Activated CD4-positive, alpha-beta T cell treated with anti-CD3 and anti-CD28 coated beads, Interleukin-2, amount 10 ng/mL, durations not matched to agents 7 days and 5 days (primary cell): ENCODE data around the gene ADCY5. TPM values are rescaled to one million over a fixed set of nuclear protein-coding genes. Genes with fewer than 3 reads are reported as not detected.
"Not testable (repeated sequence)": the region's sequence is repeated elsewhere in the genome, so short reads cannot be mapped to it uniquely, and the experiment has no call there.

ENCODE experiments used
- CTCF ChIA-PET: fragments of 350-600 bp; sonication (Branson Sonifier 250); formaldehyde crosslinking; loops from one replicate; lab custom pipeline; 2021; ENCODE audit warnings: antibody characterized with exemption; lab: Charles Lee
- POLR2A ChIA-PET: fragments of 350-600 bp; sonication (Branson Sonifier 250); formaldehyde crosslinking; loops from one replicate; lab custom pipeline; 2021; ENCODE audit warnings: antibody characterized with exemption; lab: Charles Lee
- DNase-seq: peaks from one replicate; pipeline ENCODE4 v3.0.0-alpha.2; 2020
- H3K27ac Mint-ChIP-seq: one replicate; pipeline ENCODE4 v1.8.0; 2021; ENCODE audit warnings: mild to moderate bottlenecking, moderate library complexity, mixed read lengths
- H3K27me3 Mint-ChIP-seq: one replicate; pipeline ENCODE4 v1.8.0; 2021; ENCODE audit warnings: mixed read lengths
- H3K36me3 Mint-ChIP-seq: one replicate; pipeline ENCODE4 v1.8.0; 2021; ENCODE audit warnings: low read depth, mixed read lengths
- H3K4me1 Mint-ChIP-seq: one replicate; pipeline ENCODE4 v1.8.0; 2021; ENCODE audit warnings: mixed read lengths
- H3K4me3 Mint-ChIP-seq: one replicate; pipeline ENCODE4 v1.8.0; 2021; ENCODE audit warnings: mild to moderate bottlenecking, moderate library complexity, mixed read lengths
- H3K9me3 Mint-ChIP-seq: one replicate; pipeline ENCODE4 v1.8.0; 2021; ENCODE audit warnings: mixed read lengths
- total RNA-seq, 2 experiments: library from RNA; stranded (reverse); gene quantifications; one replicate each; pipeline ENCODE4 v1.2.3, GENCODE V29; 2021

Gene ADCY5
- total RNA-seq, 2 experiments from 2014 or later, result not detected

GRCh38 chr3:123246866-123247265 lies 202.0 kb downstream of the ADCY5 start:
- peaks cover 12% of the 10 kb centered on the region for H3K4me1 Mint-ChIP-seq
- H3K27me3 Mint-ChIP-seq, result no peaks in the 10 kb centered on the region
- H3K36me3 Mint-ChIP-seq, result peaks cover 29% of the 10 kb centered on the region
- no peak for DNase-seq
- ChIA-PET CTCF (interaction anchor here (1.1 to 1.3 kb wide), 2 partner anchors 15 to 174 kb away, joined by 3 to 4 read pairs; no protein-coding TSS in a partner anchor), POLR2A (interaction anchor here (0.6 kb wide), 1 partner anchor 483 kb away, joined by 3 read pairs; no protein-coding TSS in a partner anchor)
- no peaks in the 10 kb centered on the region for H3K9me3 Mint-ChIP-seq
- no peak overlapping the region for H3K4me3 Mint-ChIP-seq
- H3K27ac Mint-ChIP-seq, result no peak overlapping the region

GRCh38 chr3:123244128-123244527 lies 204.8 kb downstream of the ADCY5 start:
- ChIA-PET POLR2A (no interaction called here), CTCF (no interaction called here)
- peak; percentile 36 for DNase-seq
- peaks cover 48% of the 10 kb centered on the region for H3K36me3 Mint-ChIP-seq
- peaks cover 22% of the 10 kb centered on the region for H3K4me1 Mint-ChIP-seq
- no peak overlapping the region for H3K27ac Mint-ChIP-seq
- H3K9me3 Mint-ChIP-seq, result peaks cover 6% of the 10 kb centered on the region
- no peaks in the 10 kb centered on the region for H3K27me3 Mint-ChIP-seq
- no peak overlapping the region for H3K4me3 Mint-ChIP-seq

GRCh38 chr3:123239756-123240155 lies 209.1 kb downstream of the ADCY5 start:
- Mint-ChIP-seq H3K27me3 (no peaks in the 10 kb centered on the region), H3K36me3 (peaks cover 39% of the 10 kb centered on the region), H3K9me3 (peaks cover 8% of the 10 kb centered on the region), H3K4me3 (no peak overlapping the region), H3K4me1 (peaks cover 23% of the 10 kb centered on the region), H3K27ac (no peak overlapping the region)
- DNase-seq, result no peak
- POLR2A ChIA-PET, result no interaction called here
- CTCF ChIA-PET, result no interaction called here

GRCh38 chr3:123239186-123239585 lies 209.7 kb downstream of the ADCY5 start:
- Mint-ChIP-seq H3K36me3 (peaks cover 40% of the 10 kb centered on the region), H3K4me1 (peaks cover 18% of the 10 kb centered on the region)
- POLR2A ChIA-PET, H3K9me3 Mint-ChIP-seq, CTCF ChIA-PET, H3K4me3 Mint-ChIP-seq, H3K27me3 Mint-ChIP-seq, DNase-seq, H3K27ac Mint-ChIP-seq: not testable (repeated sequence)

GRCh38 chr3:123236902-123237301 lies 212.0 kb downstream of the ADCY5 start:
- ChIA-PET CTCF (no interaction called here), POLR2A (no interaction called here)
- Mint-ChIP-seq H3K36me3 (peaks cover 40% of the 10 kb centered on the region), H3K27me3 (no peaks in the 10 kb centered on the region), H3K27ac (no peak overlapping the region), H3K4me3 (no peak overlapping the region), H3K9me3 (peaks cover 8% of the 10 kb centered on the region), H3K4me1 (peaks cover 12% of the 10 kb centered on the region)
- DNase-seq, result no peak

Other genes with a start within 250 kb of the ADCY5 start
- 10 to 100 TPM; 13.8 to 15.8 TPM for gene SEC22A, start 247.1 kb downstream of the ADCY5 start, total RNA-seq
- gene HACD2, start 136.0 kb upstream of the ADCY5 start, total RNA-seq, result 10 to 100 TPM; 24.3 to 28.8 TPM